Measurements from ENCODE around the gene PI4K2A. TPM values are rescaled to one million over a fixed set of nuclear protein-coding genes. Genes with fewer than 3 reads are reported as not detected.
"Not testable (repeated sequence)": the region's sequence is repeated elsewhere in the genome, so short reads cannot be mapped to it uniquely, and the experiment has no call there.

Gene PI4K2A
- polyA plus RNA-seq, 6 donors from 2014 or later = 5.1 to 7.9 (median 6.4) TPM

- peak; percentile 45 for DNase-seq
- peak; percentile 14 to 15 for ATAC-seq (ENCODE audit: low read depth in 2 of 2)
- Mint-ChIP-seq H3K4me3 (peak overlapping the region; percentile 92 to 99 (median 98)), H3K4me1 (peaks cover 15 to 26% (median 20%) of the 10 kb centered on the region in 3 donors), H3K9me3 (no peaks in the 10 kb centered on the region), H3K27ac (peak overlapping the region; percentile 76 to 98 (median 96)), H3K36me3 (no peaks in the 10 kb centered on the region), H3K27me3 (no peaks in the 10 kb centered on the region)
Measured at GRCh38 chr10:97640868-97641811, 669 bp downstream of the PI4K2A start.

DNA sequence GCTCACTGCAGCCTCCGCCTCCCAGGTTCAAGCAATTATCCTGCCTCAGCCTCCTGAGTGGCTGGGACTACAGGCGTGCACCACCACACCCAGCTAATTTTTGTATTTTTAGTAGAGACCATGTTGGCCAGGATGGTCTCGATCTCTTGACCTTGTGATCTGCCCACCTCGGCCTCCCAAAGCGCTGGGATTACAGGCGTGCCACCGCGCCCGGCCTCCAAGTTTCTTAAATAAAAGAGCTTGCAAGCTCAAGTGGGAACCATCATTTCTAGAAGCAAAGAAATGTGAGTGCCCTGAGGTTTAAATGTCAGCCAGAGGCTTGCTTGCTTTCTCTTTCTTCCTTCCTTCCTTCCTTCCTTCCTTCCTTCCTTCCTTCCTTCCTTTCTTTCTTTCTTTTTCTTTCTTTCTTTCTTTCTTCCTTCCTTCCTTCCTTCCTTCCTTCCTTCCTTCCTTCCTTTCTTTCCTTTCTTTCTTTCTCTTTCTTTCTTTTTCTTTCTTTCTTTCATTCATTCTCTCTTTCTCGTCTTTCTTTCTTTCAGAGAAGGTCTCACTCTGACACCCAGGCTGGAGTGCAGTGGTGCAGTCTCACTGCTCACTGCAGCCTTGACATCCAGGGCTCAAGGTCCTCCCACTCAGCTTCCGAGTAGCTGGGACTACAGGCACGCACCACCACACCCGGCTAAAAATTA, 2.1 kb downstream of the PI4K2A start:
- not testable (repeated sequence) for H3K27me3 Mint-ChIP-seq; H3K9me3 Mint-ChIP-seq; ATAC-seq (ENCODE audit: low read depth in 2 of 2); DNase-seq; H3K36me3 Mint-ChIP-seq
- peak overlapping the region; percentile 19 to 99 (median 89) for H3K4me3 Mint-ChIP-seq
- H3K27ac Mint-ChIP-seq = peak overlapping the region in 3 of 6 donors; percentile 43 to 68 (median 56)
- H3K4me1 Mint-ChIP-seq = peaks cover 15 to 26% (median 20%) of the 10 kb centered on the region in 3 donors

DNA sequence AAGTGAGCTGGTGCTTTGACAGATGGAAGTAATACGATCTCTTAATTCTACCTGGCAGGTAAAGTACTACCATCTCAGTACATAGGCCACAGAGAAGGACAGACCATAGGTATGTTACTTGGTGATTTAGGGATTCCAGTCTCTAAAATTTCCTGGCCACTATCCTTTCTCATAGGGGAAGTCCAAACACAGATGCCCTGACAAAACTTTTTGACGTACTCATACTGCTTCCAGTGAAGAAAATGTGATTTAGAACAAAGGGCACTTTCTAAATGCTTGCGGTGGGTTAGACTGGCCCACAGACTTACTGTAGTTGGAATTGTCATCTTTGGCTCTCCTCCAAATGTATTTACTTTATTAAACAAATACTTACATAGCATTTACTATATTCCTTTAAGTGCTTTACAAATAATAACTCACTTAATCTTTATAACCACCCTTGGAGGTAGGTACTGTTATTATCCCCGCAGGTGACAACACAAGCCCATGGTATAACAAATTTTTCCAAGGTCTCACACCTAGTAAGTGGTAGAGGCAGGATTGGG, 3.0 kb downstream of the PI4K2A start:
- no peak for DNase-seq
- peaks cover 16 to 31% (median 22%) of the 10 kb centered on the region in 3 donors for H3K4me1 Mint-ChIP-seq
- H3K36me3 Mint-ChIP-seq = no peaks in the 10 kb centered on the region
- H3K4me3 Mint-ChIP-seq = peak overlapping the region in 5 of 8 donors; percentile 31 to 98 (median 75)
- H3K27me3 Mint-ChIP-seq = no peaks in the 10 kb centered on the region
- H3K27ac Mint-ChIP-seq = peak overlapping the region in 1 of 6 donors; percentile 26
- ATAC-seq (ENCODE audit: low read depth in 2 of 2) = no peak
- H3K9me3 Mint-ChIP-seq = no peaks in the 10 kb centered on the region

DNA sequence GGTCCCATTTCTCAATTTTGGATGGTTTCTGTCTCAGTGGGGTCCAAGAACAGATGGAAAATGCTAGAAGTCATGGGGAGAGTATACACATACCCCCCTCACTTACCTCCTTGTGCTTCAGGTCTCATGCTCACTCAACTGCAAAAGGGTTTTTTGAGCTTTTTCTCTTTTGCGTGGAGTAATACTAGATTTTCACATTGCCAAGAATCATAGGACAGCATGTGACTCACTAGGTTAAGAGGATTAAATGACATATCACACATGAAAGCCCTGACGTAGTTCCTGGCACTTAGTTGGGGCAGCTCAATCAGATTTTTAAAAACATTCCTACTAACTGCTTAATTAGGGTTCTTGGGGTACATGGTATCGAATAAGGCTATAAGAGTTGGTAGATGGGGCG, 4.5 kb downstream of the PI4K2A start:
- Mint-ChIP-seq H3K4me3 (no peak overlapping the region), H3K4me1 (peaks cover 23 to 39% (median 29%) of the 10 kb centered on the region in 3 donors), H3K27ac (no peak overlapping the region), H3K36me3 (no peaks in the 10 kb centered on the region), H3K27me3 (no peaks in the 10 kb centered on the region), H3K9me3 (no peaks in the 10 kb centered on the region)
- ATAC-seq (ENCODE audit: low read depth in 2 of 2) (no peak), DNase-seq (no peak)

- Mint-ChIP-seq H3K4me1 (peaks cover 14 to 22% (median 19%) of the 10 kb centered on the region in 3 donors), H3K27me3 (no peaks in the 10 kb centered on the region), H3K4me3 (no peak overlapping the region), H3K9me3 (no peaks in the 10 kb centered on the region), H3K27ac (peak overlapping the region in 2 of 6 donors; percentile 75 to 83), H3K36me3 (peaks cover under 1% of the 10 kb centered on the region in 2 donors)
- no peak for DNase-seq
- no peak for ATAC-seq (ENCODE audit: low read depth in 2 of 2)
Measured at GRCh38 chr10:97647556-97647955, 7.1 kb downstream of the PI4K2A start.

DNA sequence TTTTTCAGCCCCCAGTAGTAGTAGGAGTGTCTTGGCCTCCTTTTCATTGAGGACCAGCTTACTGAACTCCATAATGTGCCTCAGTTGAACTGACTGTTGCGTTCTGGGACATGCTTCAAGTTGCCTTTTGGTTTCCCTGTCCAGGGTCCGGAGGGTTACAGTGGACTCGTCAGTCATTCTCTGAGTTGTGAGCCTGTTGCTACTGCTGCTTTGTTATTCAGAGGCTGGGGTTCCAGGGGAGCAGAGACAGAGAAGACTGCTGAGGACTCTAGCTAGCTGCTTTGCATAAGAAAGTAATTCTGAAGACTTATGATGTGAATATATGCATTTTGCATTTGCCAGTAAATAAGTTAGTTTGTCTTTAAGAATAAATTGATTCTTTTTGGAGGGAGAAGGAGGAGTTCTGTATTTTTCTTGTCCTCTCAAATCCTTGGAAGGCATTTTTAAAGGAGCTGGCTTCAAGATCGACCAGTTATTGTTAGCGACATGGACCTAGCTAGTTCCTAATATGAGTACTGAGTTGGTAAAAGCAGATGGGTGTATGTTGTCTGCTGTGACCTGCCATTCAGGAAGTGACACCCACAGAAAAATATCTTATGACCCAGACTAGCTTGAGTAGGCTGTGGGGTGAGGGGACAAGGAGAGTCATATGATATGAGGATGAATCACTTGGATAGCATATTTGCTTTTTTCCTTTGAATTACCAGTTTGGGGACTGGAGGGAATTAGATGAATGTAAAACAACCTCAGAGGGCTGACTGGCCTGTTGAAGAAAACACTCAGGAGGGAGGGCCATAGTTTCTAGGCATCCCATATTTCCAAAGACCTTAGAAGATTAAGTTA, 8.3 kb downstream of the PI4K2A start:
- ATAC-seq (ENCODE audit: low read depth in 2 of 2) = peak; percentile 95 to 99
- Mint-ChIP-seq H3K4me3 (peak overlapping the region in 3 of 8 donors; percentile 14 to 85 (median 52)), H3K27ac (peak overlapping the region; percentile 32 to 96 (median 70))

GRCh38 chr10:97649405-97649750, 8.9 kb downstream of the PI4K2A start:
- DNase-seq; H3K9me3 Mint-ChIP-seq; ATAC-seq (ENCODE audit: low read depth in 2 of 2); H3K27me3 Mint-ChIP-seq: not testable (repeated sequence)
- peak overlapping the region in 1 of 8 donors; percentile 52 for H3K4me3 Mint-ChIP-seq
- H3K4me1 Mint-ChIP-seq = peaks cover 9 to 14% (median 10%) of the 10 kb centered on the region in 3 donors
- H3K27ac Mint-ChIP-seq = peak overlapping the region in 5 of 6 donors; percentile 32 to 83 (median 56)
- peaks cover 10 to 14% of the 10 kb centered on the region in 2 donors for H3K36me3 Mint-ChIP-seq

More for the DNA sequence above, 8.3 kb downstream of the PI4K2A start:
- peaks cover 9 to 14% (median 10%) of the 10 kb centered on the region in 3 donors for H3K4me1 Mint-ChIP-seq
- peaks cover 10% of the 10 kb centered on the region in 2 donors for H3K36me3 Mint-ChIP-seq
- H3K9me3 Mint-ChIP-seq = no peaks in the 10 kb centered on the region
- peak; percentile 47 for DNase-seq
- no peaks in the 10 kb centered on the region for H3K27me3 Mint-ChIP-seq

- peaks cover 9 to 14% (median 10%) of the 10 kb centered on the region in 3 donors for H3K4me1 Mint-ChIP-seq
- H3K27me3 Mint-ChIP-seq = no peaks in the 10 kb centered on the region
- ATAC-seq (ENCODE audit: low read depth in 2 of 2) = no peak
- H3K27ac Mint-ChIP-seq = no peak overlapping the region
- H3K9me3 Mint-ChIP-seq = no peaks in the 10 kb centered on the region
- H3K36me3 Mint-ChIP-seq = peaks cover 10 to 14% of the 10 kb centered on the region in 2 donors
- H3K4me3 Mint-ChIP-seq = no peak overlapping the region
- DNase-seq = no peak
Measured at GRCh38 chr10:97650726-97651125, 10.3 kb downstream of the PI4K2A start.

DNA sequence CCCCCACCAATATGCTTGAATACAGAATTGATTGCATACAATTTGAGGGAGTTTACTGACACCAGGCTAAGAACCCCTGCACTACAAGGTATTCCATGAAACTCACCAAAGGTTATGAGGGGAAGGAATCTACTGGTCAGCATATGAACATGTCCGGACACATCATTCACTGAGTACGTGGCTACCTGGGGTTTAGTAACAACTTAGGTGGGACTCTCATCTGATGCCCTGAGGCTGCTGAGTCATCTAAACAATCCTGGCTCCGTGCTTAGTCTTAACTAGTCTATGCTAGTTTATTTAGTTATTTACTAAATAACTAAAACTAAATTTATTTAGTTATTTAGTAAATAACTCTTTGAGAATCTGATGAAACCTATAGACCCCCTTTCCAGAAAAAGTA, 11.3 kb downstream of the PI4K2A start:
- H3K27ac Mint-ChIP-seq = no peak overlapping the region
- H3K36me3 Mint-ChIP-seq = peaks cover 11 to 20% of the 10 kb centered on the region in 2 donors

DNA sequence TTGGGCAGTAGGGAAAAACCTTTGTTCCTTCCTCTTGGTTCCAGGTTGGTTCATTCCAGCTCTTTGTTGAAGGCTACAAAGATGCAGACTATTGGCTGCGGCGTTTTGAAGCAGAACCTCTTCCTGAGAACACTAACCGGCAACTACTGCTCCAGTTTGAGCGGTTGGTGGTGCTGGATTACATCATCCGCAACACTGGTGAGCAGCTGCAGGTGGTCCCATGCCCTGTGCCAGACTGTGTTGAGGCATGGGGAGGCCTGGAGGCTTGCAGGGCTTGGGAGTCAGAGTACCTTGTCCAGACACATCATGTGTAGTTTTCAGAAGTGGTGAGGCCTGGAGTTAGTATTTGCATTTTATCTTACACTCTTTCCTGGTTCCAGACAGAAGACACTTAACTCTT, 16.3 kb downstream of the PI4K2A start:
- ATAC-seq (ENCODE audit: low read depth in 2 of 2) (no peak), DNase-seq (no peak)
- Mint-ChIP-seq H3K36me3 (peaks cover 25 to 34% of the 10 kb centered on the region in 2 donors), H3K4me1 (no peaks in the 10 kb centered on the region), H3K4me3 (peak overlapping the region in 1 of 8 donors; percentile 15), H3K27me3 (no peaks in the 10 kb centered on the region), H3K27ac (no peak overlapping the region), H3K9me3 (no peaks in the 10 kb centered on the region)

More for the DNA sequence above, 11.3 kb downstream of the PI4K2A start:
- Mint-ChIP-seq H3K4me3 (no peak overlapping the region), H3K9me3 (no peaks in the 10 kb centered on the region), H3K4me1 (peaks cover 9 to 14% (median 10%) of the 10 kb centered on the region in 3 donors), H3K27me3 (no peaks in the 10 kb centered on the region)
- ATAC-seq (ENCODE audit: low read depth in 2 of 2) (no peak), DNase-seq (no peak)

DNA sequence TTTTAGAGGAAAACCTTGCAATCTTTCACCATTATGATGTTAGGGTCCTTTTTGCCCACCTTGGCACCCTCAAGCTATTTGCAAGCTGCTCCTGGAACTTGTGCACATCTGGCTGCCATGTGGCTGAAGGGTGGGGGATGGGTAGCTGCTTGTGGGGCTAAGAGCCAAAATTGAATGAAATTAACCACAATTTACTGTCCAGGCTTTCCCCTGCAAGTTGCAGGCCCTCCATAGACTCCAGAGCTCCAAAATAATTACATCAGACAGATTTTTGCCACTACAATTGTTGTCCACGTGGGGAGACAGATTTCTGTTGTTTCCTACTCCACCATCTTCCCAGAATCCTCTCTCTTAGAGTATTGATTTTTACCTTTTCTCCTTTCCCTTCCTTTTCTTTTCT, 19.1 kb downstream of the PI4K2A start:
- Mint-ChIP-seq H3K9me3 (no peaks in the 10 kb centered on the region), H3K36me3 (peaks cover 25 to 28% of the 10 kb centered on the region in 2 donors), H3K27ac (peak overlapping the region in 1 of 6 donors; percentile 89), H3K4me1 (no peaks in the 10 kb centered on the region), H3K4me3 (no peak overlapping the region), H3K27me3 (no peaks in the 10 kb centered on the region)
- ATAC-seq (ENCODE audit: low read depth in 2 of 2) (no peak), DNase-seq (no peak)

DNA sequence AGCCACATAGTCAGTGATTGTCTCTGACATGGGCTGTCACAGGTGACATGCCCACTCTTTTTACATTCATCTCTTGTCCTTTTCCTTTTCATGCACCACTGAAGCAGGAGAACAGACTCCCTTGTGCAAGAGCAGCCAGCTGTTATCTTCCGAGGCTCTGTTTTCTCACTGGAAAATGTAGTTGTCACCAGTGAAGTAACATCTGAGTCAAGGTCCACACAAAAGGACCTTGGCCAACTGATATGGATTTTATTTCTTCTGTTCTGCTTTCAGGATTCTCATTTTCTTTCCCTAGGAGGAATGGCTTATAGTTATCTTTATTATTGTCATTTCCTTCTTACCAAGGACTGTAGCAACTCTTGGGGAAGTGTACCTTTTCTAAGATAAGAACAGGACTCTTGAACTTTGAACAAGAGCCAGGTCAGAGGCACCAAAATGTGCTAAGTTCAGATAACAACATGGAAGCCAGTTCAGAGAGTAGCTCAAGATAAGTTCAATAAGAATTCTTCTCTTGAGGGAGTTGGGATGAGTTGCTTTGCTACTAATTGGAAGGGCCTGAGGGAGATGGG, 23.9 kb downstream of the PI4K2A start:
- H3K4me1 Mint-ChIP-seq = no peaks in the 10 kb centered on the region
- no peak overlapping the region for H3K27ac Mint-ChIP-seq
- H3K4me3 Mint-ChIP-seq = no peak overlapping the region
- DNase-seq (no peak), ATAC-seq (ENCODE audit: low read depth in 2 of 2) (no peak)
- H3K27me3 Mint-ChIP-seq = no peaks in the 10 kb centered on the region
- peaks cover 21 to 22% of the 10 kb centered on the region in 2 donors for H3K36me3 Mint-ChIP-seq
- no peaks in the 10 kb centered on the region for H3K9me3 Mint-ChIP-seq
